ENCODE results near the gene ZNF407.

Gene ZNF407

GRCh38 chr18:74980669-74981068 lies 383.0 kb downstream of the ZNF407 start:
- DNase-seq: no peak

- no peak for DNase-seq
Measured at GRCh38 chr18:74981476-74981875, 383.8 kb downstream of the ZNF407 start.

- no peak for DNase-seq
Measured at GRCh38 chr18:74982946-74983635, 385.4 kb downstream of the ZNF407 start.

- DNase-seq: no peak
Measured at GRCh38 chr18:74989134-74989533, 391.5 kb downstream of the ZNF407 start.

GRCh38 chr18:74990563-74991081 lies 393.0 kb downstream of the ZNF407 start:
- DNase-seq: no peak

GRCh38 chr18:74994502-74995418 lies 397.1 kb downstream of the ZNF407 start:
- DNase-seq: no peak

- DNase-seq: no peak
Measured at GRCh38 chr18:74995419-74995736, 397.7 kb downstream of the ZNF407 start.

- no peak for DNase-seq
Measured at GRCh38 chr18:74996055-74996454, 398.4 kb downstream of the ZNF407 start.

- DNase-seq: no peak
Measured at GRCh38 chr18:74996996-74997395, 399.3 kb downstream of the ZNF407 start.

- DNase-seq: no peak
Measured at GRCh38 chr18:75000920-75001319, 403.2 kb downstream of the ZNF407 start.

- no peak for DNase-seq
Measured at GRCh38 chr18:75003039-75003438, 405.4 kb downstream of the ZNF407 start.

GRCh38 chr18:75003764-75004690 lies 406.4 kb downstream of the ZNF407 start:
- no peak for DNase-seq

- DNase-seq: no peak
Measured at GRCh38 chr18:75005626-75006025, 408.0 kb downstream of the ZNF407 start.

- DNase-seq: no peak
Measured at GRCh38 chr18:75008186-75008585, 410.5 kb downstream of the ZNF407 start.

- no peak for DNase-seq
Measured at GRCh38 chr18:75009296-75009695, 411.6 kb downstream of the ZNF407 start.

- no peak for DNase-seq
Measured at GRCh38 chr18:75009878-75010277, 412.2 kb downstream of the ZNF407 start.

GRCh38 chr18:75010278-75010677 lies 412.6 kb downstream of the ZNF407 start:
- no peak for DNase-seq

GRCh38 chr18:75010689-75011088 lies 413.0 kb downstream of the ZNF407 start:
- no peak for DNase-seq

- peak; percentile 33 for DNase-seq
Measured at GRCh38 chr18:75016025-75016717, 418.5 kb downstream of the ZNF407 start.

- DNase-seq: no peak
Measured at GRCh38 chr18:75023473-75023872, 425.8 kb downstream of the ZNF407 start.

- DNase-seq: no peak
Measured at GRCh38 chr18:75024871-75025270, 427.2 kb downstream of the ZNF407 start.

GRCh38 chr18:75025573-75025972 lies 427.9 kb downstream of the ZNF407 start:
- DNase-seq: no peak

All from kidney glomerular epithelial cell (primary cell).